CD4-positive, alpha-beta T cell treated with Interleukin-10 for 1 hour (primary cell): ENCODE results near the gene SAMSN1.

Experiments
- DNase-seq: peaks from one replicate; pipeline ENCODE4 v3.0.0-alpha.2; 2020

The SAMSN1 gene

DNA sequence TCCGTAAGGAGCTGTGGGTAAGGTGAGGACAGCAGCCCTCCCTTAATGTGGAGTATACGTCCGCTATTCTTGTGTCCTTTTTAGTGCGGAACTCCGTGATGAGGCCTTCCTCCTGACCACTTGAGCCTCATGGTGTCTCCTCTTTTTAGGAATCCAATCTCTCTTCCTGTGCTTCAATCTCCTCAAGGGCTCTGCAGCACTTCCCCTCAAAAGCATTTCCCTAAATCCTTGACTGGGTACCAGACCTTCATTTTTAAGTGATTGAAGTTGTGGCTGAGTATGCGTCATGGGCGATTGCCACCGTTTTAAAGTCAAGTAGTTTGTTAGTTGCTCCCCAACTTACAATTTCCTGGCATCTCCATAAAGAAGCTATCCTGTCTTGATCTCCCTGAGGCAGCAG is 62.8 kb downstream of the SAMSN1 start:
- DNase-seq = no peak

DNA sequence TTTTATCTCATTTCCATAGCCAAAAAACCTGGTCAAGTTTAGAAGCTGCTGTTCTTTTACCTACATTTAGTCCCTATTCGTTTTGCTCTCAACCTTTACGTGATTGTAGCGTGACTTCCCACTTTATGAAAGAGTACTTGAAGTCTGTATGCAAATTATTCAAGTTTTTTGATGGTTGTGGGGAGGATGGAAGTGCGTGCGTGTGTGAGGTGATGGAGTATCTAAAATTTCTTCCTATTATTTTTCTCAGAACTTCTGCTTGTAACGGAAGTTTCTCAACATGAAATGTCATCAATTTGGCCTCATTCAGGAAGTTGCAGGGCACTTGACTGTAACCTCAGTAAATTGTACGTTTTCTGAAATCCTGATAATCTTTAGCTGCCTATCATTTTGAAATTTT is 64.0 kb downstream of the SAMSN1 start:
- DNase-seq = peak; percentile 54

DNA sequence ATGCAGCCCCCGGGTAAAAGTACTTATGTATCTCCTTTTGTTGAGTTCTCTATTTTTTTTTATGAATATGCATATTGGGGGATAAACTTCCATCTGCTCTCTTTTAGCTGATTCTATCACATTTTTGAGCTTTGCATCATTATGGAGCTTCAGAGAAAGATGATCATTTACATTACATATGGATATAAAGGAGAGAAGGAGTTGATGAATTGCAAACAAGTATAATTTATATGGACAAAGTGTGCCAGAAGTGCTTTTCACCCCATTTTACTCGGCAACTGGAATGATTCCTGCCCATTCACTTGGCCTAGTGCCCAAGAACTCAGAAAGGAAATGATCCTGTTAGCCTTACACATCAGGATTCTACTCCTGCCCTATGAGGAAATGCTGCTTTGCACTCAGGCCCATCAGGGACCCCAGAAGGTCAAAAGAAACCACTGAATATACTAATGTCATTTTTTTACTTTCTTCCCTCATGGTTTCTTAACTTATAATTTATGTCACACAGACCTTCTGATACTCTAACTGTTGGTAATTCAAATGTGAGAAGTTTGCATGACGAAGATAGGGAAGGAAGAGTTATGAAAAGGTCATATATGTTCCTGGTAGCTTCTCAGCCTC is 65.6 kb downstream of the SAMSN1 start:
- no peak for DNase-seq

DNA sequence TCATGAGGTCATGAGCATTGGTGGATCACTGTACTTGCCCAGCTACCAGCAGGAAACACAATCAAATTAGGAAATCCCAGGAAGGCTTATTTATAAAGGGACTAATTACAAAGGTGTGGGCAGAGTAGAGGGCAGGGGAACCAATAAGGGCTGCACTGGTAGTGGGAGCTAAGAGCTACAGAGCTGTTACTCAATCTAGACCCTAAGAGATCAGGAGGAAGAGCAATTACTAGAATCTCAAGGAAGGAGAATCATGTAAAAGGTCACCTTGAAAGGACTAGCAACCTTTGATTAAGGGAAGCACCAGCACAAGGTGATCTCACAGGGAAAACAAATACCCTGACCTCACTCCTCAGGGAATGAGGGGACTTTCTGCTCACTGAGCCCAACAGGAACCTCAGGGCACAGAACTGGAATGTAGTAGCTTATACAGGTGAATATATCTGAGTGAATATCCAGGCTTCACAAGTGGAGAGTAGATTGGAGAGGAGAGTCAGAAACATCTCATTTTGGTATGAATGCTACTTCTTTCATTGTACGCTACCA is 66.8 kb downstream of the SAMSN1 start:
- DNase-seq = no peak

DNA sequence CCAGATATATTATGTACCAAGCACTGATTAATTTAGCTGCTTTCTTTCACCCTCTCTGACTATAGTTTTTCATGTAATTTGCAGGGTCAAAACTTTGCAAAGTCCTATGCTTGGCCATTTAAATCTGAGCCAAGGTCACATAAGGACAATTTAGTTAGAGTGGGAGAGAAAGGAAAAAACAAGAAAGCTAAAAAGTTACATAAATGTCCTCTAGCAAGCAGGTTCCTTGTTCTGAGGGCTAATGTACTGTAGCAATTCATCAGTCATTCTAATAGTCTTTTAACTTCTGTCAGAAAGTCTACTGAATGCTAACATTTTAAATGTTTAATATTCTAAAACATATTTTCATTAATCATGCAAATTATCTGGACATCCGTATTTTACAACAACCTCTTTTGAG is 68.3 kb downstream of the SAMSN1 start:
- DNase-seq = no peak

DNA sequence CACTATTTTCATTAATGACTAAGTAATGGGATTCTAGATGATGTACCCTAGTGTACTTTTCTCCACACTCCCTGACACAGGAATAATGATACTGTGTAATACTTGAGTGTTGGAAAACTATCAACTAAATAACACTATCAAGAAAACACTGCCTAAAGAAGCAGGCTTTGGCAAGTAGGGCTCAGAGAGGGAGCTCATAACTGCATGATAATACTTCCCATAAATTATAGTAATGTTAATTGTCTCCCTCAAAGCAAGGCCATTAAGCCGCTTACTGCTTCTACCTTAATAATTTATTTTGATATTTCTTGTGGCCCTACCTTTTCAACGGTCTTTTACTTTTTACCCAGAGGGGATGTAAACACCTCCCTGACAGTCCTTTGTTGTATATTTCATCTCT is 69.0 kb downstream of the SAMSN1 start:
- DNase-seq = no peak

DNA sequence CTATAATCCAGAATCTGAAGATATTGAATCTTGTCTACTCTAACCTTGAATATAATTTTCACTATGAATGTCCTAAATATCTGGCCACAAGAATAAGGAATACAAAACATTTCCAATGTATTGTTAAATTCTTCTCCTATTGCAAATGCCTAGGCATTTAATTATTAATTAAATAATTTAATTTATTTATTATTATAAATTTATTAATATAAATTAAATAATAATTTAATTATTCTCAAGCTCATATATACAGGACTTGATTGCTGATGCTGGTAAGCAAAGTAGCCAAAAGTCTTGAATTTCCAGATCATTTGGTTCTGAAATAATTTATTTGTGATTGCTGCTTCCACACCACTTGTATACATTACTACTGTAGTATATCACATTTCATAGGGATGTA is 71.1 kb downstream of the SAMSN1 start:
- DNase-seq = no peak

DNA sequence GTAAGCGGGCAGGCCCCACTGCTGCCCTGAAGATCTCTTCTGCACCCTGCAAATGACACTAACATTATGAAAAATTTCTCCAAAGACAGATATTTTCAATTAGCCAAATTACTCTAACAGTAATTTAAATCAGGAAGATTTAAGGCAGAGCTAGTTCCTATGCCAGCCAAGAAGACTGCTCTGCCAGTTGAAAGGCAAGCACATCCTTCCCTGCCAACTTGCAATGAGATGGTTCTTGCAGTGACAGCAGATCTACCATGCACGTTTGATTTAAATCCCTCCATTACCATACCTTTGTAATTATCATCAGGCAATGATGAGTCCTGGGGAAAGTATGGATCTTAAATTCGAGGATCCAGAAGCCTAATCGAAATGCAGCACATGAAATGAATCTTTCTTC is 76.5 kb downstream of the SAMSN1 start:
- no peak for DNase-seq

DNA sequence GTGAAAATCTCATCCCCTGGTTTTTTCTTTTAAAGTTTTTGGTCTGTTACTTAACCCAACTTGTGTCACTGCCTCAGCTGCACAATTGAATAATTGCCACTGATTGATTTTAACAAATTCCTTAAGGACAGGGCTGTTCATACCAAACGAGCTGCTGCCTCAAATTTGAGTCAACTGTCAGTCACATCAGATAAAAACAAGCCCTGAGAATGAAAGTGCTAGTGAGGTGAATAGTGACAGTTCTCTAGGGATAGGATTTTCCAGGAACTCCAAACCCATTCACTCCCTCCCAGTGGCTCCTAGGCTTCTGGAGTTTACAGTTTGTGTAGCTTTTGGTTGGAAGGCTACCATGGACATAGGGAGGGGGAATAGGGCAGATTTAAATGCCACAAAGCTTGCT is 79.4 kb downstream of the SAMSN1 start:
- no peak for DNase-seq

DNA sequence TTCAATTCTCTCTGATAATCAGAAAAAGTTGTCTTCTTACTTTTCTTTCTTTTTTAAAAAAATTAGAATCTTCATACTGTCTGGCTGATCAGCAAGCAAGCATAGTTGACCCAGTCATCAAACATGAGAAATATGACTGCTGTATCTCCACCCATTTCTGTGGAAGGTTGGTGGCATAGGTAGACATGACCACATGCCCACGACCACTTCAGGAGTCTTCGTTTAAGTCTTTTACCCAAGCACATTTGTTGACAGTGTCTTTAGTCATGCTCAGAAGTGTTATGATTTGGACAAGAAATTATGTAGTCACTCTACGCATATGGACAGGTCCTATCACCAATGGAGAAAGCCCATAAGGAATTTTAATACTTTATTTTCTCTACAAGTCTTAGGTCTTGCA is 88.4 kb downstream of the SAMSN1 start:
- DNase-seq = no peak

DNA sequence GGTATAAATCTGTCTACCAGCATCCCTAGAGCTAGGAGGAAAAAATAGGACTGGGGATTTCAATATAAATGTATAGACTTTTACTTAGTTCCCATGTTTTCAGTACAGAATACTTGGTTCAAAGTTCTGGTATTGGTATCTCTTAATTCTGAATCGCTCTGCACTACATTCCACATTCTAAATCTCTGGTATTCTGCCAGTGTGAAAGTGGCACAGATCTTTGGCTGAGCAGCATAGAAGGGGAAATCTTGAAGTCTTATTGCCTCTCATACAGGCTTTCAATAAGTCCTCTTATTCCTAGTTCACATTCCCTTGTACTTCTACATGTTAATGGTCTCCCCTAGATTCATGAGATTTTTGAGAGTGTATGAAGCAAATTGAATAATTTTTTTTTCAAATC is 89.2 kb downstream of the SAMSN1 start:
- DNase-seq = no peak

DNA sequence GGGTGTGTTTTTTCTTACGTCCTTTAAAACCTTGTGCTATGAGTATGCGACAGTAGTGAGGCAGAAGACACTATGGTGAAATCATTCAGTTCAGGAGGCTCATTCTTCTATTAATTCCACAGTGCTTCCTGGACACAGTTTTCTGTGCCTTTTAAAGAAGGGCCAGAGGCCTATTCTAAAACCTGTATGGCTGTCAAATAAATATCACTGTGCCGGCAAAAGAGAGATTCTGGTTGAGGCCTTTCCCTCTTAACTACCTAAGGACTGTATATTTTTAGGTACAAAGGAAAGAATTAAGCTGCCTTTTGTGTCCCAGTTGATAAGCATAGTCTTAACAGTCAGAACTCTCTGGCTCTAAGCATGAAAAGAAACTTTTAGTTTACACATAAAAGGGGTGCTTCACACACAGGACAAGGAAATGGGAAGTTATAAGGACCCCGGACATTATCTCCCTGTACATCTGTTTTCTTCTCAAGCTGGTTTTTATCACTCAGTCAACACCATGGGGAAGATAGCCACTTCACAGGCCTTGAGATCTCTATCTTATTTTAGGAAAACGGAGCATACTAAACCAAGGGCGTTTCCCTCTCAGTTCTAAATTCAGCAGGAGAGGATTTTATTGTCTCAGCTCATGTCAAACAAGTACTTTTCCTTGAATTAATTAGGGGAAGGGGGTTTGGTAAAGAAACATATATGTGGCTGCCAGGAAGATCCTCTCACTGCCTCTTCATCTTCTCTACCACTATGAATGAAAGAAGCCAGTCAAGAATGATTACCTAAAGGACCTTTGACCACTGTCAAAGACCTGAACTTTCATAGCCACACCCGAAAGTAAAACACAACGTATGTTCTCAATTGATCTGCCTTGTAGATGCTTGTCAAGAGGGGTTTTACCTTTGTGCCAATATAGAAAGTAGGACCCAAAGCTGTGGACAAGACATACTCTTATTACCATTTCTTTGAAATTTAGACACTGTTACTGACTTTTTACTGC is 91.8 kb downstream of the SAMSN1 start:
- DNase-seq = no peak

DNA sequence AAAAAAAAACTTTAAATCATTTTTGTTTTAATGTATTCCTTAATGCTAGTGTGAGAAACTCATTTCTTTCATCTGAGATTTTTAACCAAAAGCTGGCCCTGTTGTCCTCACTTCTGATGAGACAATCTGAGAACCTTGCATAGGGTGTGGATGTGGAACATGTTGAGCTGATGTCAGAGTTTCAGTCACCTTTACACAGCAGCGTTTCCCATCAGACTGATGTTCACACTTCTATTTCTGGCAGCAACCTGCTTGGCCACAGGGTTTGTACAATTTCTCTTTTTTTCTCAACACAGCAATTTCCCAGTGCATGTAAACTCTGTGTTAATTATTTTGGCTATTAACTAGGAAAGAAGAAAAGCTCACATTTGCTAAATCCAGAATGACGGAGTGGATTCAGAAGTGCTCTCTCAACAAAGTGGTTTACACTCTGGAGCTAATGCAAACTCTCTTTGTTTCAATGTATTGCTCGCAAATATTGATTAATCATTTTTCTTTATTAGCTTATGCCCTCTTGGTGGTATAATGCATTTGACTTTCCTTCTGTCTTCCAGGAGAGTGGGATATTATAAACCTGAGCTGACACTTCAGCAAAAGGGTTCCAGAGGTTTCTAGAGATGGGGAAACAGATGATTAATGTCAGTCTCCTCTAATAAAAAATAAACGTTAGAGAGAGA is 92.6 kb downstream of the SAMSN1 start:
- DNase-seq = peak; percentile 4

DNA sequence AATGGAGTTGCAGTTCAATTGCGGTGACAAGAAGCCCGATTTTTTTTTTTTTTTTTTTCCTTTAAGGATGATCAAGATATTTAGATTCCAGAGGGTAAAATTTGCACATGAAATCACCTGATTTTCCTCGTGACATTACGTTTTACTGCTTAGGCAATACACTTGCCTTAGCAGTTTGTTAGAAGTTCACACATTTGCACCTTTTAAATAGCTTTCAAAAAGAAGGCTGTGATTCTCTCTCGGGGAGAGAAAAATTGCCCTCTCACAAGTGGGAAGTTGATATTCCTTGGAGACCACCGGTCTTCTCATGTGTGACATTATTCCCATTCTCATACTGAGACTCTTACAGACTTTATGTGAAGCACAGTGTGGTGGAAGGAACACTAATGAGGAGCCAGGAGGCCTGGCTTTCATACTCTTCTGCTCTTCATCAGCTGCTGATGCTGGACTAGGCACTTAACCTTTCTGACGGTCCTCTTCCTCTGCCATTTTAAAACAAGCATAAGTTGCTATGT is 93.3 kb downstream of the SAMSN1 start:
- DNase-seq = no peak

DNA sequence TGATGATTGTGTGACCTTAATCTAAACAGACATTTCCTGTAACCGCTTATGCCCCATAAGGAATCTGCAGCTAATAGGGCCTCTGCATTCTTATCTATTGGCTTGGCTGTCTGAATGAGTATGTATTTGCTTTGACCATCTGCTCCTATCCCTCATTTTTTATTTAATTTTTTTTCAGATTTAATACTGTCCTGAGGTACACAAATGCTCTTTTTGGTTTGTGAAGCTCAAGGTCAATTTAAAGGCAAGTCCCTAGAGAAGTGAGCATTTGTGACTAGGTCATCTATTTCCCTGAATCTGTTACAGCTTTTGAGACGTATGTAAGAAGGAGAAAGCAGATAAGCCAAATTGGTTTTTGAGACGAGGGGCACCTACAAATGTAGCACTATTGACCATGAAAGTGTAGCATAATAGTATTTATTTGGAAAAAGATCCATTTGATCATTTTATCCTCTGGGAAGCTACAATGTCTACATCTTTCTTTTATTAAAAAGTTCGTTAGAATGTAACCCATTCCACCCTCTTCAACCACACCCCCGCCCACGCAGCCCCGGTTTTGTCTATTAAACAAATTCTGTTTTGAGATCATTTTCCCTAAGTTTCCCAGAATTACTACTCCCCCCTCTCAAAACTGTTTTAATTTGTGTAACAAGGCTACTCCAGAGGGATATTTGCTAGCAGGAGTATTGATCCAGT is 93.9 kb downstream of the SAMSN1 start:
- DNase-seq = no peak

DNA sequence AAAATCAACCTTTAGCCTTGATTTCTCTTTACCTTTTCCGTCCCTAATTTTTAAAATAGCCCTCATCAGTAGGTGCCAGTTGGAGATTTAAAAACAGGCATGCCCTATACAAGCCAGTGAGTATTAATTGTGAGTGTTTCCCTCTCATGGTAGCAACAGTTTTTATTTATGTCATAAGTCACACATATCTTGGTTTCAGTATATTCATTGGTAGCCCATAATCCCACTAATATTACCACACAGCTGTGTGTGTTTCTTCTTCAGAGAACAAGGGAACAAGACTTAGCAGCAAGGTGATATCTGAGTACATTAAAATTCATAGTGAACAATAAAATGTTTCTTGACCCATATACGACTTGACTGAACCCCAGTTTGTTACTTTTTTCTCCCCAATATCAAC is 94.6 kb downstream of the SAMSN1 start:
- DNase-seq = no peak

DNA sequence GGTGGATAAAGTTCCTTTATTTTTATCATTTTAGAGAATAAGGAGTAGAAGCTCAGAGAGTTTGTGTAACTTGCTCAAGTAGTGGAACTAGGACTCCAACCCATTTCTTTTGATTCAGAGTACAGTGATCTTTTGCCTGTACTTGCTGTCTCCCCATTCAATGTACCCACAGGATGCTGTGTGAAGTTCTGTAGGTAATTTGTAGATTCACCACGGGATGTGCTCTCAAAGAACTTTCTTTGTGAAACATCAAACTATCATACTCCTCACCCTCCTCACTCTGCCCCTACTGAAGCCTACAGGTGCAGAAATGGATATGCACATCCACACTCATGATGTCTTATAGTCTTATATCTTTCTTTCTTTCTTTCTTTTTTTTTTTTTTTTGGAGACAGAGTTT is 97.3 kb downstream of the SAMSN1 start:
- no peak for DNase-seq

DNA sequence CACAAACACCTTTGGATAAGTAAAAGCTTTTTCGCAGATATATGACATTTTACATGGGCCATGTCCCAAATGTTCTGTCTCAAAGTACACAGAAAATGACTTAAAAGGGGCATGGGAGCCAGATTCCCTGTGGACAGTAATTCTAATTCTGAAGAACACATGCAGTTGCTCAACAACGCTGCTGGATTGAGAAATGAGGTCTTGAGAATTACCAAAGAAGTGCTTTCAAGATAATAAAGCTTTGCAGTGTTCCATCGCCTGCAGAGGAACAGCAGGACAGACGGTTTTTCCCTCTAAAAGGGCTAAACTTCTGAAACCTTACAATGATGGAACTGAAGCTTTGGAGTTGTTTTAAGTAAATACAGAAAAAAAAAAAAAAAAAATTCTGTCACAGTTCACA is 107.9 kb downstream of the SAMSN1 start:
- no peak for DNase-seq

DNA sequence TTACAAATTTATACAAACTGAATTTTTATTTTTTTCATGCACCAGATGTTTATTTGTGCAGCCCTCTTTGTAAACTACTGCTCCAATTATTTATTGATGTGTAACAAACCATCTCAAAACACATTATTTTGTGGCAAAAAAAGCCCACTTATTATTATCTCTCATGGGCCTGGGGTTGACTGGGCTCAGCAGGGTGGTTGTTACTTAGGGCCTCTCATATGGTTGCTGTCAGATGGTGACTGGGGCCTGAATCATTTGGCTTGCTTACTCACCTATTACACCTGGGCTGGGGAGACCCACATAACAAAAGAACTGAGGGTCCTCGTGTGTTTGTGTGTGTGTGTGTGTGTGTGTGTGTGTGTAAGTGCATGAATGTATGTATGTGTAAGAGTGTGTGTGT is 110.7 kb downstream of the SAMSN1 start:
- DNase-seq = no peak
